ENCODE results near the gene HDHD5.

The HDHD5 gene

DNA sequence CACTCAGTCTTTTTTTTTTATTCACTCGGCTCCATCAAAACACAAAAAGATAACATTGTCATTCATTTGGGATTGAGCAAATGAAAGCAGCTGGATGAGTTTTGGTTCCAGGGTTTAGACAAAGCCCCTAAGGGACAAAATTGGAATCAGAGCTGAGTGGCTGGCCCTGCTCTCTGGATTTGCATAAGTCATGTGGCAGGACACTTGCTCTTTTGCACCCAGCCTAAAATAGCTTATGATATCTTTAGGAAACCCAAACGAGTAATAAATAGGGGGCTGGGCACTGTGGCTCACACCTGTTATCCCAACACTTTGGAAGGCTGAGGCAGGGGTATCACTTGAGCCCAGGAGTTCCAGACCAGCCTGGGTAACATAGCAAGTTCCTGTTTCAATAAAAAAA lies 27.0 kb downstream of the HDHD5 start:
- TF ChIP-seq YY1 (IDR thresholded peaks at IDR 0.05; ENCODE audit: insufficient read depth, insufficient read length) (no peak), ZNF274 (IDR thresholded peaks at IDR 0.05; ENCODE audit: low read depth, low read length) (no peak), SUZ12 (IDR thresholded peaks at IDR 0.05; ENCODE audit: extremely low read depth, insufficient read depth, insufficient read length) (no peak)
- Histone ChIP-seq H3K27me3 (ENCODE audit: insufficient read depth, insufficient read length) (no peaks in the 10 kb centered on the region), H3K36me3 (ENCODE audit: insufficient read depth, insufficient read length, low read length) (peaks cover 5% of the 10 kb centered on the region), H3K9ac (ENCODE audit: insufficient read length, low read depth) (no peak overlapping the region), H3K4me1 (ENCODE audit: insufficient read depth, insufficient read length) (peaks cover 3% of the 10 kb centered on the region), H3K4me3 (ENCODE audit: insufficient read length, low read depth) (no peak overlapping the region), H3K9me3 (ENCODE audit: insufficient read depth, low read length) (no peaks in the 10 kb centered on the region)
- DNase-seq (ENCODE audit: low read depth, low spot score) = no peak

DNA sequence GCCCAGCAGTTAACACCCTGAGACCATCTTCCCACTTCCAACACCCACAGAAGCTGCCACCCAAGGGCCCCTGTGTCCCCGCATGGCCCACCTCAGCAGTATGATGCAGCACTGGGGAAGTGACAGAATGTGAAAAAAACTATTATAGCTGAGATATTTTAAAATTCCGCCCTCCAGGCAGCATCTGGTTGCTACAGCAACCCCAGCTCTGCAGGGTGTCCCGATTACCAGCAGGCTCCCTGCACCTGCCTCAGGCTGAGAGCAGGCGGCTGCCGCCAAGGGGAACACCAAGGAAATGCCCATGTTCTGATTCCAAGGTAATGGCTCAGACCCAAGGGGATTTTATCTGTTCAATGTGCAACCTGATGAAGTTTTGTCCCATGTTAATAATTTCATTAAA lies 27.4 kb downstream of the HDHD5 start:
- H3K4me3 ChIP-seq (ENCODE audit: insufficient read length, low read depth) = no peak overlapping the region
- peaks cover 3% of the 10 kb centered on the region for H3K4me1 ChIP-seq (ENCODE audit: insufficient read depth, insufficient read length)
- H3K9me3 ChIP-seq (ENCODE audit: insufficient read depth, low read length) = no peaks in the 10 kb centered on the region
- no peak overlapping the region for H3K9ac ChIP-seq (ENCODE audit: insufficient read length, low read depth)
- H3K27me3 ChIP-seq (ENCODE audit: insufficient read depth, insufficient read length) = no peaks in the 10 kb centered on the region
- no peak for TF ChIP-seq ZNF274 (IDR thresholded peaks at IDR 0.05; ENCODE audit: low read depth, low read length)
- no peak for TF ChIP-seq YY1 (IDR thresholded peaks at IDR 0.05; ENCODE audit: insufficient read depth, insufficient read length)
- no peak for TF ChIP-seq SUZ12 (IDR thresholded peaks at IDR 0.05; ENCODE audit: extremely low read depth, insufficient read depth, insufficient read length)
- H3K36me3 ChIP-seq (ENCODE audit: insufficient read depth, insufficient read length, low read length) = peaks cover under 1% of the 10 kb centered on the region
- no peak for DNase-seq (ENCODE audit: low read depth, low spot score)

DNA sequence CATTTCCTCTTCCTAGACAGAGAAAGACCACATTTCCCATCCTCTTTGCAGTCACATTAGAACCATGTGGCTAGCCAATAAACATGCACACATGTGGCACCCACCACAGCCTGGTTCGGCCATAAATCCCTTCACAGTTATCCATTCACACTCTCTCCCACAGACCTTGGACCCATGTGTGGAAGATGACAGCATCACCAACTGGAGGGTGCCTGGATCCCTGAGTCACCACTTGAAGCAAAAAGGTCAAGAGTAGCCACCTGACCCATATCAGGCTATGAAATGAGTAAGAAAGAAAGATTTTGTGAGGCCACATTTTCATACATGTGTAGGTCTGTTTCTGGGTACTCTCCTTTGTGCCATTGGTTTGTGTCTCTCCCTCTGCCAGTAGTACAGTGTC lies 28.9 kb downstream of the HDHD5 start:
- Histone ChIP-seq H3K9me3 (ENCODE audit: insufficient read depth, low read length) (no peaks in the 10 kb centered on the region), H3K4me3 (ENCODE audit: insufficient read length, low read depth) (no peak overlapping the region), H3K9ac (ENCODE audit: insufficient read length, low read depth) (no peak overlapping the region), H3K4me1 (ENCODE audit: insufficient read depth, insufficient read length) (peaks cover 3% of the 10 kb centered on the region), H3K27me3 (ENCODE audit: insufficient read depth, insufficient read length) (no peaks in the 10 kb centered on the region), H3K36me3 (ENCODE audit: insufficient read depth, insufficient read length, low read length) (no peaks in the 10 kb centered on the region)
- no peak for DNase-seq (ENCODE audit: low read depth, low spot score)
- TF ChIP-seq SUZ12 (IDR thresholded peaks at IDR 0.05; ENCODE audit: extremely low read depth, insufficient read depth, insufficient read length) (no peak), ZNF274 (IDR thresholded peaks at IDR 0.05; ENCODE audit: low read depth, low read length) (no peak), YY1 (IDR thresholded peaks at IDR 0.05; ENCODE audit: insufficient read depth, insufficient read length) (no peak)

DNA sequence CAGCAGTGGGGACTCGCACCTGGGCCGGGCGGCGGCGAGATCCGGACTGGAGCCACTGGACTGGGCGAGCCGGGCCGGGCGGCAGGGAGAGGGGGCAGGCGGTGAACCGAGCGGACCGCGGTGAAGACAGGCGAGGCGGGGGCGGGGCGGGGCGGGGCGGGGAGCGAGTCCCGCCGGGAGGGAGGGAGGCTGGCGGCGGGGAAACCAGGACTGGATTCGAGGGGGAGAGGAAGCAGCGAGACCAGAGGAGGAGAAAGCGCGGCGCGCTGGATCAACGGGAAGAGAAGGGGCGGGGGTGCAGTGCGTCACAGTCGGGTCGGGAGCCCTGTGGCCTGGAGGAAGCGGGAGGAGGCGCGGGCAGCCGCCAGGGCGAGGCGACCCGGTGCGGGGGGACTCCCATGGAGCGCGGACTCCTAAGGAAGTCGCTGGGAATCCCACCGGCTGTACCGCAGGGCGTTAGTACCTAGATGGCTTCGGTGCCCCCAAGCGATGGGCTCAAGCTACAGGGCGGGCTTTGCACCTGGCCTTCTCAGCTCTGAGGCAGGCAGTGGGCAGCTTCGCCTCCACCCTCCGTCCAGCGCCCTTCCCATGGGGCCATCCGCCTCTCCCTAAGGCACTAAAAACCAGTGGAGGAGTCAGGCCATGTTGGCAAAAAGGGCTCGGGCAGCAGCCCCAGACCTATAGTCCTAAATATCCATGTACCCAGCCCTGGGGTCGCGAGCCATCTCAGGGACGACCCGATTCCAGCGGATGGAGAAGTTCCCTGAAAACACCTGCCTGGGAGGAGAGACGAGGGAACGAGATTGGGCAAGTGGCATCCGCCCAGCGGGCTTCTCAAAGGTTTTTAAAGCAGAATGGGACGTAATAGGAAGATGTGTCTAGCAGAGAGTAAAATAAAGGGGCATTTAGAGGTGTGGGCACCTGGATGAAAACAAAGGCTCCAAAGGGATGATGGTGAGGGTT lies 37.6 kb downstream of the HDHD5 start, which contains the start of gene TMEM121B:
Gene TMEM121B (minus strand): TSS at position 128 of the 963 bp plus-strand sequence. CDS start 233 bp downstream, outside the sequence.
- DNase-seq (ENCODE audit: low read depth, low spot score) = peak; percentile 69
- H3K9me3 ChIP-seq (ENCODE audit: insufficient read depth, low read length) = no peaks in the 10 kb centered on the region
- peaks cover 8% of the 10 kb centered on the region for H3K4me1 ChIP-seq (ENCODE audit: insufficient read depth, insufficient read length)
- peak within 1 kb of the TSS; percentile 53 for H3K4me3 ChIP-seq (ENCODE audit: insufficient read length, low read depth)
- no peaks in the 10 kb centered on the region for H3K27me3 ChIP-seq (ENCODE audit: insufficient read depth, insufficient read length)
- H3K9ac ChIP-seq (ENCODE audit: insufficient read length, low read depth) = peak within 1 kb of the TSS; percentile 84
- no peaks in the 10 kb centered on the region for H3K36me3 ChIP-seq (ENCODE audit: insufficient read depth, insufficient read length, low read length)
- TF ChIP-seq ZNF274 (IDR thresholded peaks at IDR 0.05; ENCODE audit: low read depth, low read length) (no peak), YY1 (IDR thresholded peaks at IDR 0.05; ENCODE audit: insufficient read depth, insufficient read length) (no peak), SUZ12 (IDR thresholded peaks at IDR 0.05; ENCODE audit: extremely low read depth, insufficient read depth, insufficient read length) (no peak)

DNA sequence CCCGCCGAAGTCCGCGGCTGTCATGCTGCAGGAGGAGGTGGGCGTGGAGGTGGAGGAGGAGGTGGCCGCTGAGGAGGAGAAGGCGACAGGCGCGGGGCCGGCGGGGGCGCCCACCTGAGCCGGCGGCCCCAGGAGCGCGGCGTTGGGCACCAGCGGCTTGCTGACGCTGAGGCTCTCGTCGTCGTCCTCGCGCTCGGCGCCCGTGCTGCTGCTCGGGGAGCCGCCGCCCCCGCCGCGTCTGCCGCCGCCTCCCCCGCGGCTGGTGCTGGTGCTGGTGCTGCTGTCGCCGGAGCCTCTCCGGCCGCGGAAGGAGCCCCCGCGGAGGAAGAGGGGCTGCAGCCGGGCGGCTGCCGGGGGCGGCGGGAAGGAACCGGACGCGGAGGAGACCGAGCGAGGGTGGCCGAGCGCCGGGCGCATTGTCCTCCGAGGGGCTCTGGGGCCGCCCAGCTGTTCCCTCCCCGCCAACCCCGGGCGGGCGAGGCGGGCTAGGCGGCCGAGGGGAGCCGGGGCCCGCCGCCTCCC lies 38.3 kb downstream of the HDHD5 start:
- no peak for TF ChIP-seq YY1 (IDR thresholded peaks at IDR 0.05; ENCODE audit: insufficient read depth, insufficient read length)
- no peak for TF ChIP-seq ZNF274 (IDR thresholded peaks at IDR 0.05; ENCODE audit: low read depth, low read length)
- TF ChIP-seq SUZ12 (IDR thresholded peaks at IDR 0.05; ENCODE audit: extremely low read depth, insufficient read depth, insufficient read length) = no peak
- H3K9me3 ChIP-seq (ENCODE audit: insufficient read depth, low read length) = no peaks in the 10 kb centered on the region
- H3K27me3 ChIP-seq (ENCODE audit: insufficient read depth, insufficient read length) = no peaks in the 10 kb centered on the region
- H3K4me3 ChIP-seq (ENCODE audit: insufficient read length, low read depth) = peak overlapping the region; percentile 42
- peaks cover 8% of the 10 kb centered on the region for H3K4me1 ChIP-seq (ENCODE audit: insufficient read depth, insufficient read length)
- no peaks in the 10 kb centered on the region for H3K36me3 ChIP-seq (ENCODE audit: insufficient read depth, insufficient read length, low read length)
- no peak for DNase-seq (ENCODE audit: low read depth, low spot score)
- H3K9ac ChIP-seq (ENCODE audit: insufficient read length, low read depth) = peak overlapping the region; percentile 61

DNA sequence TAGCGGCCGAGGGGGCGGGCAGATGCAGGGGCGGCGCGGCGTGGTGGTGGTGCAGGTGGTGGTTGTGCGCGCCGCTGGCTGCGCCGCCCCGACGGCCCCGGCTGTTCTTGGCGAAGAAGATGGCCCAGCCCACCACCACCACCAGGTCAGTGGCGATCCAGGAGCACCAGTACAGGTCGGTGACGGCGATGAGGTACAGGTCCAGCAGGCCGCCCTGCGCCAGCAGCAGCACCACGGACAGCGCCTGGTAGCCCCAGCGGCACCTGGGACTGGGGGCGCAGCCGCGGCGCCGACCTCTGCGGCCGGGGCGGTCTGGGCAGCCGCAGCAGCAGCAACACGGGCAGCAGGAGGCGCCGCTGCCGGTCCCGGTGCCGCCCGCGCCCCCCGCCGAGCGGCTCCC lies 38.8 kb downstream of the HDHD5 start:
- Histone ChIP-seq H3K9ac (ENCODE audit: insufficient read length, low read depth) (no peak overlapping the region), H3K4me3 (ENCODE audit: insufficient read length, low read depth) (peak overlapping the region; percentile 42), H3K4me1 (ENCODE audit: insufficient read depth, insufficient read length) (peaks cover 8% of the 10 kb centered on the region), H3K36me3 (ENCODE audit: insufficient read depth, insufficient read length, low read length) (no peaks in the 10 kb centered on the region), H3K9me3 (ENCODE audit: insufficient read depth, low read length) (no peaks in the 10 kb centered on the region), H3K27me3 (ENCODE audit: insufficient read depth, insufficient read length) (no peaks in the 10 kb centered on the region)
- TF ChIP-seq SUZ12 (IDR thresholded peaks at IDR 0.05; ENCODE audit: extremely low read depth, insufficient read depth, insufficient read length) (no peak), YY1 (IDR thresholded peaks at IDR 0.05; ENCODE audit: insufficient read depth, insufficient read length) (no peak), ZNF274 (IDR thresholded peaks at IDR 0.05; ENCODE audit: low read depth, low read length) (no peak)
- DNase-seq (ENCODE audit: low read depth, low spot score) = peak; percentile 63

All from NT2/D1 (cell line).